ENCODE measurements around the gene ZFP64.

The ZFP64 gene

GRCh38 chr20:52204136-52204535, 12.6 kb upstream of the ZFP64 start:
- no peak for TF ChIP-seq REST (IDR thresholded peaks at IDR 0.05; ENCODE audit: insufficient read depth in 1 of 2, low read depth in 2 of 2, low read length in 2 of 2)
- TF ChIP-seq TAF1 (IDR thresholded peaks at IDR 0.05; ENCODE audit: borderline replicate concordance, insufficient read depth, low read length) = no peak
- no peak for TF ChIP-seq FOXP2 (optimal IDR thresholded peaks at IDR 0.05; ENCODE audit: borderline replicate concordance, extremely low read depth, extremely low read length, insufficient read depth)
- TF ChIP-seq POLR2AphosphoS5 (IDR thresholded peaks at IDR 0.05; ENCODE audit: low read depth, low read length) = no peak

- TF ChIP-seq SIN3A (IDR thresholded peaks at IDR 0.05; ENCODE audit: borderline replicate concordance, insufficient read depth, low read length) (no peak), POLR2AphosphoS5 (IDR thresholded peaks at IDR 0.05; ENCODE audit: low read depth, low read length) (no peak), FOXP2 (optimal IDR thresholded peaks at IDR 0.05; ENCODE audit: borderline replicate concordance, extremely low read depth, extremely low read length, insufficient read depth) (no peak), REST (IDR thresholded peaks at IDR 0.05; ENCODE audit: insufficient read depth in 1 of 2, low read depth in 2 of 2, low read length in 2 of 2) (no peak), TAF1 (IDR thresholded peaks at IDR 0.05; ENCODE audit: borderline replicate concordance, insufficient read depth, low read length) (no peak)
These were observed 9.8 kb upstream of the ZFP64 start for GRCh38 chr20:52201395-52201794.

- TF ChIP-seq SIN3A (IDR thresholded peaks at IDR 0.05; ENCODE audit: borderline replicate concordance, insufficient read depth, low read length) = no peak
- TF ChIP-seq REST (IDR thresholded peaks at IDR 0.05; ENCODE audit: insufficient read depth in 1 of 2, low read depth in 2 of 2, low read length in 2 of 2) = no peak
- TF ChIP-seq POLR2AphosphoS5 (IDR thresholded peaks at IDR 0.05; ENCODE audit: low read depth, low read length) = no peak
- TF ChIP-seq TAF1 (IDR thresholded peaks at IDR 0.05; ENCODE audit: borderline replicate concordance, insufficient read depth, low read length) = no peak
- no peak for TF ChIP-seq FOXP2 (optimal IDR thresholded peaks at IDR 0.05; ENCODE audit: borderline replicate concordance, extremely low read depth, extremely low read length, insufficient read depth)
These were observed 9.3 kb upstream of the ZFP64 start for GRCh38 chr20:52200870-52201269.

GRCh38 chr20:52196845-52197244, 5.3 kb upstream of the ZFP64 start:
- TF ChIP-seq SIN3A (IDR thresholded peaks at IDR 0.05; ENCODE audit: borderline replicate concordance, insufficient read depth, low read length) = no peak
- TF ChIP-seq POLR2AphosphoS5 (IDR thresholded peaks at IDR 0.05; ENCODE audit: low read depth, low read length) = no peak
- no peak for TF ChIP-seq REST (IDR thresholded peaks at IDR 0.05; ENCODE audit: insufficient read depth in 1 of 2, low read depth in 2 of 2, low read length in 2 of 2)
- TF ChIP-seq FOXP2 (optimal IDR thresholded peaks at IDR 0.05; ENCODE audit: borderline replicate concordance, extremely low read depth, extremely low read length, insufficient read depth) = no peak
- TF ChIP-seq TAF1 (IDR thresholded peaks at IDR 0.05; ENCODE audit: borderline replicate concordance, insufficient read depth, low read length) = no peak

Measured in PFSK-1 (cell line).